GM20000 (cell line): ENCODE measurements around the gene CTCF.
A peak's percentile ranks its signal among the peaks of the same experiment; 100 is the strongest.
"Not testable (repeated sequence)": the region's sequence is repeated elsewhere in the genome, so short reads cannot be mapped to it uniquely, and the experiment has no call there.

Experiments used
- DNase-seq: peaks from one replicate; pipeline ENCODE4 v3.0.0; 2012; ENCODE audit warnings: low spot score
- CTCF ChIP-seq: IDR thresholded peaks from 2 replicates; pipeline ENCODE4 v1.5.1; 2012; ENCODE audit warnings: mild to moderate bottlenecking, control low read depth; ENCODE audit errors: extremely low read depth, missing control alignments

Gene CTCF

GRCh38 chr16:67562526-67562917, at the start of gene CTCF:
Gene CTCF (plus strand): TSS chr16:67562526. CDS start chr16:67610833, 48,307 bp downstream.
- peak; percentile 91 for DNase-seq
- TF ChIP-seq CTCF, result peak; percentile 64

- not testable (repeated sequence) for DNase-seq
Observed at GRCh38 chr16:67513892-67514291, 48.4 kb upstream of the CTCF start.

GRCh38 chr16:67514382-67514828, 47.9 kb upstream of the CTCF start:
- DNase-seq, result peak; percentile 70
- peak; percentile 45 for TF ChIP-seq CTCF

- no peak for TF ChIP-seq CTCF
- DNase-seq, result no peak
Observed at GRCh38 chr16:67516296-67517154, 45.8 kb upstream of the CTCF start.

GRCh38 chr16:67517155-67517445, 45.2 kb upstream of the CTCF start:
- TF ChIP-seq CTCF, result no peak

GRCh38 chr16:67517661-67518423, 44.5 kb upstream of the CTCF start:
- peak; percentile 48 for DNase-seq
- no peak for TF ChIP-seq CTCF

More at GRCh38 chr16:67517155-67517445, 45.2 kb upstream of the CTCF start:
- DNase-seq, result no peak

GRCh38 chr16:67518676-67519075, 43.6 kb upstream of the CTCF start:
- no peak for TF ChIP-seq CTCF
- no peak for DNase-seq
